ENCODE data around the gene LNX2.

LNX2 gene

GRCh38 chr13:27542220-27542619 is 78.1 kb downstream of the LNX2 start:
- Histone ChIP-seq H2AFZ (no peak overlapping the region), H3K79me2 (no peaks in the 10 kb centered on the region), H3K36me3 (ENCODE audit: control insufficient read depth, insufficient read depth, low read length) (no peaks in the 10 kb centered on the region), H3K9me3 (ENCODE audit: control insufficient read depth, low read length) (no peaks in the 10 kb centered on the region), H3K27me3 (ENCODE audit: control insufficient read depth, insufficient read depth, low read length) (no peaks in the 10 kb centered on the region), H3K27ac (no peak overlapping the region), H3K4me2 (ENCODE audit: low read length) (no peak overlapping the region), H3K4me1 (no peaks in the 10 kb centered on the region), H3K9ac (no peak overlapping the region), H3K4me3 (ENCODE audit: low read depth, low read length) (no peak overlapping the region)
- TF ChIP-seq, protein P1, sequence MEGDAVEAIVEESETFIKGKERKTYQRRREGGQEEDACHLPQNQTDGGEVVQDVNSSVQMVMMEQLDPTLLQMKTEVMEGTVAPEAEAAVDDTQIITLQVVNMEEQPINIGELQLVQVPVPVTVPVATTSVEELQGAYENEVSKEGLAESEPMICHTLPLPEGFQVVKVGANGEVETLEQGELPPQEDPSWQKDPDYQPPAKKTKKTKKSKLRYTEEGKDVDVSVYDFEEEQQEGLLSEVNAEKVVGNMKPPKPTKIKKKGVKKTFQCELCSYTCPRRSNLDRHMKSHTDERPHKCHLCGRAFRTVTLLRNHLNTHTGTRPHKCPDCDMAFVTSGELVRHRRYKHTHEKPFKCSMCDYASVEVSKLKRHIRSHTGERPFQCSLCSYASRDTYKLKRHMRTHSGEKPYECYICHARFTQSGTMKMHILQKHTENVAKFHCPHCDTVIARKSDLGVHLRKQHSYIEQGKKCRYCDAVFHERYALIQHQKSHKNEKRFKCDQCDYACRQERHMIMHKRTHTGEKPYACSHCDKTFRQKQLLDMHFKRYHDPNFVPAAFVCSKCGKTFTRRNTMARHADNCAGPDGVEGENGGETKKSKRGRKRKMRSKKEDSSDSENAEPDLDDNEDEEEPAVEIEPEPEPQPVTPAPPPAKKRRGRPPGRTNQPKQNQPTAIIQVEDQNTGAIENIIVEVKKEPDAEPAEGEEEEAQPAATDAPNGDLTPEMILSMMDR (IDR thresholded peaks at IDR 0.05), result no peak

GRCh38 chr13:27541386-27541785 is 78.9 kb downstream of the LNX2 start:
- Histone ChIP-seq H2AFZ (no peak overlapping the region), H3K4me1 (no peaks in the 10 kb centered on the region), H3K27me3 (ENCODE audit: control insufficient read depth, insufficient read depth, low read length) (no peaks in the 10 kb centered on the region), H3K4me3 (ENCODE audit: low read depth, low read length) (no peak overlapping the region), H3K9me3 (ENCODE audit: control insufficient read depth, low read length) (no peaks in the 10 kb centered on the region), H3K27ac (no peak overlapping the region), H3K36me3 (ENCODE audit: control insufficient read depth, insufficient read depth, low read length) (no peaks in the 10 kb centered on the region), H3K79me2 (no peaks in the 10 kb centered on the region), H3K9ac (no peak overlapping the region), H3K4me2 (ENCODE audit: low read length) (no peak overlapping the region)
- TF ChIP-seq, protein P1 (IDR thresholded peaks at IDR 0.05), result no peak

GRCh38 chr13:27536361-27537101 is 83.8 kb downstream of the LNX2 start:
- Histone ChIP-seq H3K27me3 (ENCODE audit: control insufficient read depth, insufficient read depth, low read length) (no peaks in the 10 kb centered on the region), H3K36me3 (ENCODE audit: control insufficient read depth, insufficient read depth, low read length) (no peaks in the 10 kb centered on the region), H3K4me2 (ENCODE audit: low read length) (no peak overlapping the region), H3K27ac (no peak overlapping the region), H2AFZ (no peak overlapping the region), H3K4me3 (ENCODE audit: low read depth, low read length) (no peak overlapping the region), H3K4me1 (no peaks in the 10 kb centered on the region), H3K9ac (no peak overlapping the region), H3K79me2 (no peaks in the 10 kb centered on the region), H3K9me3 (ENCODE audit: control insufficient read depth, low read length) (no peaks in the 10 kb centered on the region)
- TF ChIP-seq, protein P1 (IDR thresholded peaks at IDR 0.05), result no peak

GRCh38 chr13:27535546-27535945 is 84.8 kb downstream of the LNX2 start:
- Histone ChIP-seq H3K4me2 (ENCODE audit: low read length) (no peak overlapping the region), H3K27me3 (ENCODE audit: control insufficient read depth, insufficient read depth, low read length) (no peaks in the 10 kb centered on the region), H3K4me1 (no peaks in the 10 kb centered on the region), H3K9ac (no peak overlapping the region), H2AFZ (no peak overlapping the region), H3K4me3 (ENCODE audit: low read depth, low read length) (no peak overlapping the region), H3K79me2 (no peaks in the 10 kb centered on the region), H3K9me3 (ENCODE audit: control insufficient read depth, low read length) (no peaks in the 10 kb centered on the region), H3K36me3 (ENCODE audit: control insufficient read depth, insufficient read depth, low read length) (no peaks in the 10 kb centered on the region), H3K27ac (no peak overlapping the region)
- TF ChIP-seq, protein P1 (IDR thresholded peaks at IDR 0.05), result no peak

DNA sequence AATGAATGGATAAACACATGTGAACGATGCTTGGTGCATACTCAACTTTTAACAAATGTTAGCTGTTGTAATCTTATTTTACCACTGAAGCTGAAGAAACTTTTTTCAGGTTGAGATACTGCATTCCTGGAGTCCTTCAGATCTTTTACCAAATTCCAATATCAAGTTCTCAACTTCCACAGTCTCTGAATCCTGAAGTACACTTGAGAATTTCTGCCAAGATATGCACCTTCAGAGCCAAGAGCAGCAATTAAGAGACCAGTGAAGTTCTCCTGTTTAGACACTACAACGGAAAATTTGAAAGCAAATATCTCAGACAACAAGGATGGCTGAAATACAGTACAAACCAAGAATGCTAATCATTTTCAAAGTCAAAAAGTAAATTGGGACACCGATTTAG is 85.3 kb downstream of the LNX2 start:
- H3K9me3 ChIP-seq (ENCODE audit: control insufficient read depth, low read length), result no peaks in the 10 kb centered on the region
- no peaks in the 10 kb centered on the region for H3K27me3 ChIP-seq (ENCODE audit: control insufficient read depth, insufficient read depth, low read length)
- no peak overlapping the region for H3K27ac ChIP-seq
- H2AFZ ChIP-seq, result no peak overlapping the region
- no peaks in the 10 kb centered on the region for H3K79me2 ChIP-seq
- no peaks in the 10 kb centered on the region for H3K4me1 ChIP-seq
- TF ChIP-seq, protein P1 (IDR thresholded peaks at IDR 0.05), result no peak
- H3K36me3 ChIP-seq (ENCODE audit: control insufficient read depth, insufficient read depth, low read length), result no peaks in the 10 kb centered on the region
- no peak overlapping the region for H3K9ac ChIP-seq
- no peak overlapping the region for H3K4me2 ChIP-seq (ENCODE audit: low read length)
- no peak overlapping the region for H3K4me3 ChIP-seq (ENCODE audit: low read depth, low read length)
